ENCODE data around the gene SRRT.
"Not testable (repeated sequence)": the region's sequence is repeated elsewhere in the genome, so short reads cannot be mapped to it uniquely, and the experiment has no call there.

- not testable (repeated sequence) for TF ChIP-seq SPI1 (IDR thresholded peaks at IDR 0.05; ENCODE audit: borderline replicate concordance, insufficient read depth, low read depth, low read length); FOXK2 (IDR thresholded peaks at IDR 0.05); TAF1 (IDR thresholded peaks at IDR 0.05; ENCODE audit: borderline replicate concordance, low read depth, low read length); EP300 (IDR thresholded peaks at IDR 0.05; ENCODE audit: borderline replicate concordance in 1 of 2, control insufficient read depth in 1 of 2, low read depth in 2 of 2, low read length in 2 of 2); BCLAF1 (IDR thresholded peaks at IDR 0.05); POLR2A (IDR thresholded peaks at IDR 0.05; ENCODE audit: low read depth, low read length); MEF2A (IDR thresholded peaks at IDR 0.05; ENCODE audit: insufficient read depth, low read depth, low read length); GABPA (IDR thresholded peaks at IDR 0.05; ENCODE audit: low read depth)
- TF ChIP-seq, protein P1, sequence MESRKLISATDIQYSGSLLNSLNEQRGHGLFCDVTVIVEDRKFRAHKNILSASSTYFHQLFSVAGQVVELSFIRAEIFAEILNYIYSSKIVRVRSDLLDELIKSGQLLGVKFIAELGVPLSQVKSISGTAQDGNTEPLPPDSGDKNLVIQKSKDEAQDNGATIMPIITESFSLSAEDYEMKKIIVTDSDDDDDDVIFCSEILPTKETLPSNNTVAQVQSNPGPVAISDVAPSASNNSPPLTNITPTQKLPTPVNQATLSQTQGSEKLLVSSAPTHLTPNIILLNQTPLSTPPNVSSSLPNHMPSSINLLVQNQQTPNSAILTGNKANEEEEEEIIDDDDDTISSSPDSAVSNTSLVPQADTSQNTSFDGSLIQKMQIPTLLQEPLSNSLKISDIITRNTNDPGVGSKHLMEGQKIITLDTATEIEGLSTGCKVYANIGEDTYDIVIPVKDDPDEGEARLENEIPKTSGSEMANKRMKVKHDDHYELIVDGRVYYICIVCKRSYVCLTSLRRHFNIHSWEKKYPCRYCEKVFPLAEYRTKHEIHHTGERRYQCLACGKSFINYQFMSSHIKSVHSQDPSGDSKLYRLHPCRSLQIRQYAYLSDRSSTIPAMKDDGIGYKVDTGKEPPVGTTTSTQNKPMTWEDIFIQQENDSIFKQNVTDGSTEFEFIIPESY (IDR thresholded peaks at IDR 0.05) = not testable (repeated sequence)
- TF ChIP-seq, protein P2, sequence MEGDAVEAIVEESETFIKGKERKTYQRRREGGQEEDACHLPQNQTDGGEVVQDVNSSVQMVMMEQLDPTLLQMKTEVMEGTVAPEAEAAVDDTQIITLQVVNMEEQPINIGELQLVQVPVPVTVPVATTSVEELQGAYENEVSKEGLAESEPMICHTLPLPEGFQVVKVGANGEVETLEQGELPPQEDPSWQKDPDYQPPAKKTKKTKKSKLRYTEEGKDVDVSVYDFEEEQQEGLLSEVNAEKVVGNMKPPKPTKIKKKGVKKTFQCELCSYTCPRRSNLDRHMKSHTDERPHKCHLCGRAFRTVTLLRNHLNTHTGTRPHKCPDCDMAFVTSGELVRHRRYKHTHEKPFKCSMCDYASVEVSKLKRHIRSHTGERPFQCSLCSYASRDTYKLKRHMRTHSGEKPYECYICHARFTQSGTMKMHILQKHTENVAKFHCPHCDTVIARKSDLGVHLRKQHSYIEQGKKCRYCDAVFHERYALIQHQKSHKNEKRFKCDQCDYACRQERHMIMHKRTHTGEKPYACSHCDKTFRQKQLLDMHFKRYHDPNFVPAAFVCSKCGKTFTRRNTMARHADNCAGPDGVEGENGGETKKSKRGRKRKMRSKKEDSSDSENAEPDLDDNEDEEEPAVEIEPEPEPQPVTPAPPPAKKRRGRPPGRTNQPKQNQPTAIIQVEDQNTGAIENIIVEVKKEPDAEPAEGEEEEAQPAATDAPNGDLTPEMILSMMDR (IDR thresholded peaks at IDR 0.05 in 2 of 3, conservative IDR thresholded peaks at IDR 0.05 in 1 of 3; ENCODE audit: control insufficient read depth in 2 of 3, extremely low read depth in 1 of 3, insufficient read depth in 1 of 3, low read depth in 3 of 3, low read length in 3 of 3) = not testable (repeated sequence)
- TF ChIP-seq, protein P3, sequence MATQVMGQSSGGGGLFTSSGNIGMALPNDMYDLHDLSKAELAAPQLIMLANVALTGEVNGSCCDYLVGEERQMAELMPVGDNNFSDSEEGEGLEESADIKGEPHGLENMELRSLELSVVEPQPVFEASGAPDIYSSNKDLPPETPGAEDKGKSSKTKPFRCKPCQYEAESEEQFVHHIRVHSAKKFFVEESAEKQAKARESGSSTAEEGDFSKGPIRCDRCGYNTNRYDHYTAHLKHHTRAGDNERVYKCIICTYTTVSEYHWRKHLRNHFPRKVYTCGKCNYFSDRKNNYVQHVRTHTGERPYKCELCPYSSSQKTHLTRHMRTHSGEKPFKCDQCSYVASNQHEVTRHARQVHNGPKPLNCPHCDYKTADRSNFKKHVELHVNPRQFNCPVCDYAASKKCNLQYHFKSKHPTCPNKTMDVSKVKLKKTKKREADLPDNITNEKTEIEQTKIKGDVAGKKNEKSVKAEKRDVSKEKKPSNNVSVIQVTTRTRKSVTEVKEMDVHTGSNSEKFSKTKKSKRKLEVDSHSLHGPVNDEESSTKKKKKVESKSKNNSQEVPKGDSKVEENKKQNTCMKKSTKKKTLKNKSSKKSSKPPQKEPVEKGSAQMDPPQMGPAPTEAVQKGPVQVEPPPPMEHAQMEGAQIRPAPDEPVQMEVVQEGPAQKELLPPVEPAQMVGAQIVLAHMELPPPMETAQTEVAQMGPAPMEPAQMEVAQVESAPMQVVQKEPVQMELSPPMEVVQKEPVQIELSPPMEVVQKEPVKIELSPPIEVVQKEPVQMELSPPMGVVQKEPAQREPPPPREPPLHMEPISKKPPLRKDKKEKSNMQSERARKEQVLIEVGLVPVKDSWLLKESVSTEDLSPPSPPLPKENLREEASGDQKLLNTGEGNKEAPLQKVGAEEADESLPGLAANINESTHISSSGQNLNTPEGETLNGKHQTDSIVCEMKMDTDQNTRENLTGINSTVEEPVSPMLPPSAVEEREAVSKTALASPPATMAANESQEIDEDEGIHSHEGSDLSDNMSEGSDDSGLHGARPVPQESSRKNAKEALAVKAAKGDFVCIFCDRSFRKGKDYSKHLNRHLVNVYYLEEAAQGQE (IDR thresholded peaks at IDR 0.05; ENCODE audit: low read depth, low read length) = not testable (repeated sequence)
Observed at GRCh38 chr7:100936167-100936566, 61.3 kb downstream of the SRRT start.
